Measurements from ENCODE around the gene B4GALT2.

Gene B4GALT2

DNA sequence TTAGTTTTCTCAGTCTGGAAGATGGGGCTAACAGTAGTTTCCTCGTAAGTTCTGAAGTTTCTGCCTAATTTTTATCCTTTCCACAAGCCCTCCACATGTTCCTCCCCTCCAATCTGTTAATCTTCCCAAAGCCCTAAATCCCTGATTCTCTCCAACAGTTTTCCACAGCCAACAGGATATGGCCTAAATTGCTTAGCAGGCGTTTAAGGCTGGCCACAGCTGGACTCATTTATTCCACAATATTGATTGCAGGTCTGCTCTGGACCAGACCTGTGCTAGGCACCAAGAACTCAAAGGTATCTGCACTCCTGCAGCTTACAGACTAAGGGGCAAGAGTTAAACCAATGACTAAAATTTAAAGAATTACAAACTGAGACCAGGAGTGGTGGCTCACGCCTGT, 48.3 kb downstream of the B4GALT2 start:
- Histone ChIP-seq H3K36me3 (ENCODE audit: low read length) (no peaks in the 10 kb centered on the region), H4K20me1 (ENCODE audit: low read depth, low read length) (no peaks in the 10 kb centered on the region), H3K27me3 (ENCODE audit: low read length) (no peaks in the 10 kb centered on the region), H3K79me2 (ENCODE audit: insufficient read depth, low read length) (no peaks in the 10 kb centered on the region), H3K9me2 (replicated peaks; ENCODE audit: insufficient read depth, low read length) (no peaks in the 10 kb centered on the region), H3K9me3 (ENCODE audit: insufficient read depth, low read length) (no peaks in the 10 kb centered on the region), H3K4me3 (ENCODE audit: insufficient read depth, low read length, poor library complexity, severe bottlenecking) (no peak overlapping the region), H3K4me2 (ENCODE audit: low read depth, low read length, poor library complexity, severe bottlenecking) (no peak overlapping the region), H3K27ac (ENCODE audit: low read depth, low read length) (no peak overlapping the region), H2AFZ (ENCODE audit: low read depth, low read length, severe bottlenecking) (no peak overlapping the region), H3K9ac (ENCODE audit: low read length) (no peak overlapping the region), H3F3A (ENCODE audit: insufficient read depth) (0 out of 2 replicates have a peak, but pooled peaks cover 1% of the 10 kb centered on the region)
- TF ChIP-seq EZH2phosphoT487 (conservative IDR thresholded peaks at IDR 0.05; ENCODE audit: low read length): no peak
- no peak for TF ChIP-seq CTCF (IDR thresholded peaks at IDR 0.05; ENCODE audit: insufficient read depth, low read length, poor library complexity, severe bottlenecking)

DNA sequence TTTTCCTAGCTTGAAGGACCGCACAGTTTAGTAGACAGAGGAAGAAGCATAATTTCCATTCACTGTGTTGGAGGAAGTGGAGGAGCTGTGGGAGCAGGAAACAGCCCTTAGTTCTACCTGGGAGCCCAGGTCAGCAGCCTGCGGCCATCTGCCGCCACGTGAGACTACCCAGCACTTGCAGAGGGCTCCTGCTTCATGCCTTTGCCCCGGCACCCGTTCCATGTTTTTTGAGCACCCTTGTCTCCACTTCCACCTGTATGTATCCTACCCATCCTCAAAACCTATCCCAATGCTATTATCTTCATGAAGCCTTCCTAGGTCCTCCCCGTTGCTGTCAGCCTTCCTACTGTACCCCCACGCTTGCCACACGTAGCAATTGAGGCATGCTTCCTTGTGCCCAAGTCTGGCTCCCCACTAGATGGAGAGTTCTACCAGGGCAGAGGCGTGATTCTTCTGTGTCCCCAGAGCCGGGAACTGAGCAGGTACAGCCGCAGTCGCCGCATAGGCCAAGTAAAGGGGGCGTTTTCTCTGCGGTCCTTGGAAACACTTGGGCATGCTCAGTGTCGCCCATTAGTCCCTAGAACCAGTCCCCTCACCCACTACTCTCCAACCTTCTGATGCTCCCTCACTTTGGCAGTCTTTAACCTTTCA, 50.4 kb downstream of the B4GALT2 start:
- no peaks in the 10 kb centered on the region for H3K9me3 ChIP-seq (ENCODE audit: insufficient read depth, low read length)
- peak overlapping the region; percentile 73 for H3K4me3 ChIP-seq (ENCODE audit: insufficient read depth, low read length, poor library complexity, severe bottlenecking)
- peak overlapping the region; percentile 73 for H3K27ac ChIP-seq (ENCODE audit: low read depth, low read length)
- H3K79me2 ChIP-seq (ENCODE audit: insufficient read depth, low read length): no peaks in the 10 kb centered on the region
- no peaks in the 10 kb centered on the region for H3K9me2 ChIP-seq (replicated peaks; ENCODE audit: insufficient read depth, low read length)
- no peak for TF ChIP-seq EZH2phosphoT487 (conservative IDR thresholded peaks at IDR 0.05; ENCODE audit: low read length)
- TF ChIP-seq CTCF (IDR thresholded peaks at IDR 0.05; ENCODE audit: insufficient read depth, low read length, poor library complexity, severe bottlenecking): no peak
- peak overlapping the region; percentile 79 for H3K9ac ChIP-seq (ENCODE audit: low read length)
- no peaks in the 10 kb centered on the region for H3K27me3 ChIP-seq (ENCODE audit: low read length)
- H4K20me1 ChIP-seq (ENCODE audit: low read depth, low read length): no peaks in the 10 kb centered on the region
- no peaks in the 10 kb centered on the region for H3K36me3 ChIP-seq (ENCODE audit: low read length)
- H2AFZ ChIP-seq (ENCODE audit: low read depth, low read length, severe bottlenecking): peak overlapping the region; percentile 75
- H3F3A ChIP-seq (ENCODE audit: insufficient read depth): 0 out of 2 replicates have a peak, but pooled peaks cover 4% of the 10 kb centered on the region
- peak overlapping the region; percentile 94 for H3K4me2 ChIP-seq (ENCODE audit: low read depth, low read length, poor library complexity, severe bottlenecking)

DNA sequence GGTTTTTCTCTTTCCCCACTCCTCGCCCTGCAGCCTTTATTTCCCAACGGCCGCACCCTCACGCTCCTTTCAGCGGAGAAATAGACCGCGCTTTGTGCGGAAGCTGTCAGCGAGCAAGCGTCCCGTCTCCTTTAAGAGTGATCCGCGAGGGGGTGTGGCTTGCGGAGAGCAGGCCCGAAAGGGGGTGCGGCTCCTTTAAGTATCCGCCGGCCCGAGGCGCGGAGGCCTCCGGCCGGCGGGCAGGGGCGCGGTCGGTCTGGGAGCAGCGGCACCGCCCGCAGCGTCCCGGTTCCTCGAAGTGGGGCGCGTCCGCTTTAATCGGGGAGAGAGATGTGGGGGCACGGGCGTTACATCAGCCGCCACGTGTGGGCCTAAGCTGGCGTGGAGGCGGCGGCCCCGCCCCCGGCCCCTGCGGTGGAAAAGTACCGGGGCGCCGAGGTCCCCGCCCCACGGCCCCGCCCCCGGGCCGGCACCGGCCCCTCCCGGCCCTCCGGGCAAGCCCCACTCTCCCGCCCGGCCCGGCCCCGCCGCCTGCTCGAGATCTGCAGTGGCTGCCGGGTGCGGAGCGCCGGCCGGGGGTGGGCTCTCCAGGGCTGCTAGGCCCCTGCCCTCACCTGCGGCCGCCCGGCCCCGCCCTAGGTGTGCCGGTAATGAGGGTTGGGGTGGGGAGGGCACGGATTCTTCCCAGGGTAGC, 51.0 kb downstream of the B4GALT2 start:
- no peaks in the 10 kb centered on the region for H3K27me3 ChIP-seq (ENCODE audit: low read length)
- no peaks in the 10 kb centered on the region for H3K36me3 ChIP-seq (ENCODE audit: low read length)
- no peaks in the 10 kb centered on the region for H4K20me1 ChIP-seq (ENCODE audit: low read depth, low read length)
- H3K4me2 ChIP-seq (ENCODE audit: low read depth, low read length, poor library complexity, severe bottlenecking): peak overlapping the region; percentile 94
- peak overlapping the region; percentile 79 for H3K9ac ChIP-seq (ENCODE audit: low read length)
- peak overlapping the region; percentile 73 for H3K4me3 ChIP-seq (ENCODE audit: insufficient read depth, low read length, poor library complexity, severe bottlenecking)
- no peaks in the 10 kb centered on the region for H3K79me2 ChIP-seq (ENCODE audit: insufficient read depth, low read length)
- peak overlapping the region; percentile 94 for H2AFZ ChIP-seq (ENCODE audit: low read depth, low read length, severe bottlenecking)
- TF ChIP-seq CTCF (IDR thresholded peaks at IDR 0.05; ENCODE audit: insufficient read depth, low read length, poor library complexity, severe bottlenecking) (no peak), EZH2phosphoT487 (conservative IDR thresholded peaks at IDR 0.05; ENCODE audit: low read length) (no peak)
- H3K27ac ChIP-seq (ENCODE audit: low read depth, low read length): peak overlapping the region; percentile 73
- H3F3A ChIP-seq (ENCODE audit: insufficient read depth): 0 out of 2 replicates have a peak, but pooled peaks cover 4% of the 10 kb centered on the region
- H3K9me3 ChIP-seq (ENCODE audit: insufficient read depth, low read length): no peaks in the 10 kb centered on the region
- H3K9me2 ChIP-seq (replicated peaks; ENCODE audit: insufficient read depth, low read length): no peaks in the 10 kb centered on the region
